NAMALWA (cell line): ENCODE measurements around the gene C2orf74.
"Not testable (repeated sequence)": the region's sequence is repeated elsewhere in the genome, so short reads cannot be mapped to it uniquely, and the experiment has no call there.

Source experiments
- DNase-seq: peaks from one replicate; pipeline ENCODE4 v3.0.0-alpha.2; 2015; ENCODE audit warnings: low spot score

Gene C2orf74

DNA sequence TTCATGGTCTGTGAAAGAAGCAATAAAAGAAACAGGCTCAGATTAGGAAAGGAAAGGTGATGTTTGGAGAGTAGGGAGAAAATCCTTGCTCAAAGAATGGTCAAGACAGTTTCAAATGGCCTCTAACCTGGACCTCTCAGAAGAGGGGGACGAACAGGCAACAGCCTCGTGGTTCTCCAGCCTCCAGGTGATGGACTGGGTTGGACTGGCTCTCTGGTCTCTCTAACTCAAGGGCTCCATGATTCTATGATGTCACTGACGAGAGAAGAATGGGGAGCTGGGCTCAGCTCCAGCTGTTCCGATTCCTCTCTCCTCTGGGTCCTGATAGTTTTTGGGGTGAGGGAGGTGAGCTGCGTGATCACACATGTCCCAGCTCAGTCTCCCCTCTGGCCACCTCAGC, at the start of gene C2orf74:
TSS of gene C2orf74 (plus strand) at position 301 of the 400 bp plus-strand sequence. CDS start 327 bp downstream, outside the sequence.
- no peak for DNase-seq

DNA sequence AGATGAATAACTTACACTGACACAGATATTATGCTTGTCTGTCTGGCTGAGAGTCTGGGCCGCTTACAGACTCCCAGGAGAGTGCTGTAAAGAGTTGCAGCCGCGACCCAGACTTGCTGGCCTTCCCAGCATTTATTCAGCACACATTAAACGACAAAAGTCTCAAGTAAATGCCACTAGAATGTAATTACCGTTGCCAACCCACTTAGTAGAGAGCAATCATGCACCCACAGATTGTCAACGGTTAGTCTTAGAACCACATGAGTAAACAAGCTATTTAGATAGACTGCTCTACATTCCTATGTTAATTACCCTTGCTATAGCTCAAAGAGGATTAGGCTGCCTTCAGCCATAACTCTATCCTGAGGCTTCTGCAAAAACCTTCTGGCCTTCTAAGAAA, 47.8 kb upstream of the C2orf74 start:
- no peak for DNase-seq

DNA sequence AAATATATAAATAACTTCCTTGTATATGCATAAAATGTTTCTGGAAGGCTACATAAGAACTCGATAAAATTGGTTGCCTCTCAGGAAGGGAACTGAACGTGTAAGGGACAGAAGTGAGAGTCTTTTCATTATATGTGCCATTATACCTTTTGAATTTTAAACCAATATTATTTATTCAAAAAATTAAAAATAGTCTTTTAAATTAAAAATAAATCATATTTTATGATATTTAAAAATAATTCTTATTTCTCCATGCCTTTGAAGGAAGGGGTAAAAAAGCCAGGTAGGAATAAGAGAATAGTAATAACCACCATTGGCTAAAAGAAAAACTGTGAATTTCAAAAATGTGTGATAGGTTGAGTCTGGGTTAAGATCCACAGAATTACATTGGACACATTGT, 45.7 kb upstream of the C2orf74 start:
- no peak for DNase-seq

DNA sequence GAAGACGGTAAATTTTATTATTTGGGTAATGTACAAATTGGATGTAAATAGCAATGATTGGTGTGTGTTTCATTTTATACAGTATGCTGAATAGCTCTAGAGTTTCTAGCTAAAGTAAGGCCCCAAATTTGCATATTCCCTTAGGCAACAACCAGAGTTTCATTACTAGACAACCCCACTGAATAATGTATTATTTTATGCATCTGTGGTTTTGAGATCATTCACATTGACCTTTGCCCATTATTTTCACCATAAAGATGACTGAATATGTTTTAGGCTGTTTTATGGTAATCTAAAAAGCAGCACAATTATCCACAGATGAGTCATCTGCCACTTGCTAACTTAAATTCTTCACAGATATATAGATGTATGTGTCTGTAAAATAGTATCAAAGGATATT, 44.5 kb upstream of the C2orf74 start:
- DNase-seq: no peak

DNA sequence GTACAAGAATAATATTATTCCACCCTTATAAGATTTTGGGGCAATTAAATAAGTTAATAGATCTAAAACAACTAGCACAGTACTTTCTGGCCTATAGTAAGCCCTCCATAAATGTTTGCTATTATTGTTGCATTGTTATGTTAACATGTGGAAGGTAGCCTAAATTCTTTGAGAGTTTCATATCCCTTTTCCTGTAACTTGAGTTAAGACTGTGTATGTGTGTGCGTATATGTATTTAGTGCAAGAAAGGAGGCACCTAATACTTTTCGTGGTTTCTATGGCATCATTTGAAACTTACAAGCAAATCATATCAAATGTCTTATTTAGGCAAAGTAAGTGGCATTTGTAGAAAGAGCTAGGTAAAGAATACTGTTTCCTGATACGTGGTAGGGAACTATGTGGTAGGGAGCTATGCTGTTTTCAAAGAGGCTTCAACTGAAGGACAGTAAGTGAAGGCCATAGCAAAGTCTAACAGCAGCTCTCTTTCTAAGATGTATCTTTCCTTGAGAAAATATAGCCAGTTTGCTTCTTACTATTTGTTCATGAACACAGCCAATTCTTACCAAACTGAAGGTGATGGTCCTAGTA, 36.8 kb upstream of the C2orf74 start:
- no peak for DNase-seq

DNA sequence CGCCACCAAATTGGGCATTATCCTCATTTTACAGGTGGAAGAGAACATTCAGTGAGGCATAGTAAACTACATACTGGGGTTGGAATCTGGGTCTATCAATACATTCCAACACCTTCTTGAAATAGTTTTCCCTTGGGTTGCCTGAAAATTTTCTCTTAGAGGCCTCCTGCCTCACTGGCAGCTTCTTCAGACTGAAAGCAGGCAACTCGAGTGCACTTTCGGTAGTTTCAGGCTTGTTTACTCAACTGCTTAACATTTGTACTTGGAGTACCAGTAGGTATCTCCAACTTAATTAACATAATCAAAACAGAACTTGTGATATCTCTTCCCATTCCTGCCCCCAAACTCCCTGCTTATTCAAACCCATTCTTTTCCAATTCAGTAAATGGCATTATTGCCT, 36.2 kb upstream of the C2orf74 start:
- DNase-seq: no peak

DNA sequence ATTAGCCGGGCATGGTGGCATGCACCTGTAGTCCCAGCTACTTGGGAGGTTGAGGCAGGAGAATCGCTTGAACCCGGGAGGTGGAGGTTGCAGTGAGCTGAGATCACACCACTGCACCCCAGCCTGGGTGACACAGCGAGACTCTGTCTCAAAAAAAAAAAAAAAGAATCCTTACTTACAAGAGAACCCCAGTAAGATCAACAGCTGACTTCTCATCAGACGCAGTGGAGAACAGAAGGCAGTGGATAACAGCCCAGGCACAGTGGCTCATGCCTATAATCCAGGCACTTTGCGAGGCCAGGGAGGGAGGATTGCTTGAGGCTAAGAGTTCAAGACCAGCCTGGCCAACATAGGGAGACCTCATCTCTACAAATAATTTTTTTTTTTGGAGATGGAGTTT, 33.9 kb upstream of the C2orf74 start:
- not testable (repeated sequence) for DNase-seq

DNA sequence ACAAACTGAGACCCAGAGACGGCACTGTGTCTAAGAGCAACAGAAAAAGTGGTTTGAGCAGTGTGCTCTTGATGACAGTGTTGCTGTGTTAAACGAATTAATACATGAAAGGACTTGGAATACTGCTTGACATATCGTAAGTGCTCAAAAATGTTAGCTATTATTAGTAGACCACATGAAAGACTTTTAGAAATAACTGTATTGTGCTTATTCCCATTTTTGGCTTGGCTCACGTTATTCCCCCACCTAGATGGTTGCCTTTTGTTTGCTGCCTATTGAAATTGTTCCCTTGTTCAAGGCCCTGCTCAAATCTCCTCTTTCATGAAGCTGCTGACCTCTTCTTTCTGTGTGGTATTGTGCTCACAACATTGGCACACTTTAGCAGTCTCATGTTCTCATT, 27.8 kb upstream of the C2orf74 start:
- DNase-seq: no peak

DNA sequence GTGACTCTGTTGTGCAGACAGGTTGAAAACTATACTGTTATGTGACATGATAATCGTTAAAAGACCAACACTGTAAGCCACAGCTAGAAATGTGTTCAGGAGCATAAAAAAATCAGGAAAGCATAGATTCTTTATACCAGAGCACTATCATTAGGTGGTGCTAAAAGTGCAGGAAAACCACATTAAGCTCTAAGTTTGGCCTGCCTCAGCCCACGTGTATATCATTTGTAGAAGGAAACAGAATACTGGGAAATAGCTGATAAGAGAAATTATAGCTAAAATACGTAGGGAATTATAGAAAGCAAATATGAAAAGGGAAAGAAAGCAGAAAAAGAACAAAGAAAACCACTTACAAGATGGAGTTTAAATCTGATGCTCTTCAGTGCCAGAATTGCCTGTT, 26.5 kb upstream of the C2orf74 start:
- DNase-seq: peak; percentile 27

DNA sequence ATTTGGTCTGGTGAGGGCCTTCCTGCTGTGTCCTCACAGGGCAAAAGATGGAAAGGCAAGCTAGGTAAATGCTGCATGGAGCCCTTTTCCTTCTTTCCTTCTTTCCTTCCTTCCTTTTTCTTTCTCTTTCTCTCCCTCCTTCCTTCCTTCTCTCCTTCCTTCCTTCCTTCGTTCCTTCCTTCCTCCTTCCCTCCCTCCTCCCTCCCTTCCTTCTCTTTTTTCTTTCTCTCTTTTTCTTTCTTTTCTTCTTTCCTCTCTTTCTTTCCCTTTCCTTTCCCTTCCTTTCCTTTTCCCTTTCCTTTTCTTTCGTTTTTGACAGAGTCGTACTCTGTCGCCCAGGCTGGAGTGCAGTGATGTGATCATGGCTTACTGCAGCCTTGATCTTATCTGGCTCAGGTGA, 23.1 kb upstream of the C2orf74 start:
- DNase-seq: no peak

DNA sequence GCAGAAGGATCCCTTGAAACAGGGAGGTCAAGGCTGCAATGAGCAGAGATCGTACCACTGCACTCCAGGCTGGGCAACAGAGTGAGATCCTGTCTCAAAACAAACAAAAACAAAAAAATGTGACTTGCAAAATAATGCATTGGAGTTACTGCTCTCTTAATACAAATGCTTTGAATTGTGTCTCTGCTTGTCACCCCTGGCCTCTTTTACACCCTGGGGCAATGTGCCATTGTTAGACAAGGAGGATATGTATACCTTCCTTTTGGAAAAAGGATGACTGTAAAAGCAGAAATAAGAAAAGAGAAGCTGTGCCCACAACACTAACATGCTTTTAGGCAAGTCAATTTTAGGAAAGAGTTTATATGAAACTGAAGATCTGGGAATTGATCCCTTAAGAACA, 20.8 kb upstream of the C2orf74 start:
- DNase-seq: no peak

DNA sequence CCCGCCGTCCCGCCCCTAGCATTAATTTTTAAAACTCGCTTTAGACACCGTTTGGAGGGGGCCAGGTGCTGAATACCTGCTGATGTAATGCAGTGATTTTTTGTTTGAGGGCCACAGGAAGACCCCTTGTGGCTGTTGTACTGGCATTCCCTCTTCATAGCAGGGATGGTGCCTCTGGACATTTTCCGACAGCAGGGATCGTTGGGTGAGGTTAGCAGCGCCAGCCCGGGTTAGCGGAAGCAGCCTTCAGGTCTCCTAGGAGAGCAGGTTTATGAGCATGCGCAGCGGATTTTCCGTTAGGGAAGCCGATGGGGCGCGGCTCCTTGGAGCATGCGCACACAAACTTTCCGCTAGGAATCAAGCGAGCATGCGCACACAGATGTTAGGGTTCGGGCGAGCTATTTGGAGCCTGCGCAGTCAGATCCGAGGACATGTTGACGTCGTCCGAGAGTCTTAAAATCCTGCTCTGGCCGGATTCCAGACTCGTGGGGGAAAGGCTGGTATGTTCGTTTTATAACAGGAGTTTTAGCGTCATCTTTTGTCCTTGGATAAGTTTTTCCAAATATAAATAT, 17.2 kb upstream of the C2orf74 start:
- DNase-seq: peak; percentile 99

DNA sequence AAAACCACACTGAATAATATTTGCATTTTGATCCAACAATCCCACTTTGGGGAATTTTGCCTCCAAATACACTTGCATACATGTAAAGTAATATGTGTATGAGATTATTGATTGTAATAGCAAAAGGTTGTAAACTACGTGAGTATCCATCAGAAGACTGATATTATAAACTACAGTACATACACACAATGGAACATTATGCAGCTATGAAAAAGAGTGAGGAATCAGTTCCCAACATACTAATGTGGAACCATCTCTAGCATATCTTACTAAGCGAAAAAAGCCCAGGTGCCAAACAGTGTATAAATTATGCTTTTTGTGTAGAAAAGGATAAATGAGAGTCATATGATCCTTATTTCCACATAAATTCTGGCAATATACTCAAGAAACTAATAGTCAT, 16.0 kb upstream of the C2orf74 start:
- no peak for DNase-seq

DNA sequence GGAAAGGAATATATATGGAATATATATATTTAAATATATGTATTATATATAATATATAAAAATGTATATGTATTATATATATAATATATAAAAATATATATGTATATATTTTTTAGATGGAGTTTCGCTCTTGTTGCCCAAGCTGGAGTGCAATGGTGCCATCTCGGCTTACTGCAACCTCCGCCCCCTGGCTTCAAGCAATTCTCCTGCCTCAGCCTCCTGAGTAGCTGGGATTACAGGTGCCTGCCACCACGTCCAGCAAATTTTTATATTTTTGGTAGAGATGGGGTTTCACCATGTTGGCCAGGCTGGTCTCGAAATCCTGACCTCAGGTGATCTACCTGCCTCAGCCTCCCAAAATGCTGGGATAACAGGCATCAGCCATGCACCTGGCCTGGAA, 13.9 kb upstream of the C2orf74 start:
- not testable (repeated sequence) for DNase-seq

DNA sequence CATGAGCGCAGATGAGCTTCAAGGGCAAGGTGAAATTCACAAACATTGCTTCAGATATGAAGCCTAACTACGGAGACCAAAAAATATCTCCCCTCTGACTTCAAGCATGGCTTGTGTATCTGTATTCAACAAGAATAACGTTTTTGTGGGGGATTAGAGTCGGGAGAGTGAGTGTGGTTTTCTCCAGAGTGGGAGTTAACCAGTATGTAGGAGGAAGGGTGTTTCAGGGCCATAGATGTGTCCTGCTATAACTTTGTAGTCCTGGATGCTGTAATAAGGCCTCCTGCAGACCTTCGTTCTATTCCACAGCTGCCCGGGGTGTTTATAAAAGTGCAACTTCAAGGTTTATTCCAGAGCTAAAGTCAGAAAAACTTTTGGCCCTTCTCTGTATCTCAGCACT, 12.9 kb upstream of the C2orf74 start:
- DNase-seq: no peak

DNA sequence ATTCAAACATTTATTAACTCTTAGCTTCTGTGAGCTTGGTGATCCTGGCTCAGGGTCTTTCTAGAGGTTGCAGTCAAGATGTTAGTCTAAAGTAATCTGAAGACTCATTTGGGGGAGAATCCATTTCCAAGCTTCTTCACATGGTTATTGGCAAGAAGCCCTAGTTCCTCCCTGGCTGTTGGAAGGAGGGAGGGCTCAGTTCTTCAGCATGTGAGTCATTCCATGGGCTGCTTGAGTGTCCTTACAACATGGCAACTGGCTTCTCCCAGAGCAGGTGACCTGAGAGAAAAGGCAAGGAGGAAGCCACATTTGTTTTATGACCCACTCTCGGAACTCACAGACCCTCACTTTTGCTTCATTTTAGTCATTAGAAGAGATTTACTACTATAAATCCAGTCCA, 10.6 kb upstream of the C2orf74 start:
- no peak for DNase-seq

DNA sequence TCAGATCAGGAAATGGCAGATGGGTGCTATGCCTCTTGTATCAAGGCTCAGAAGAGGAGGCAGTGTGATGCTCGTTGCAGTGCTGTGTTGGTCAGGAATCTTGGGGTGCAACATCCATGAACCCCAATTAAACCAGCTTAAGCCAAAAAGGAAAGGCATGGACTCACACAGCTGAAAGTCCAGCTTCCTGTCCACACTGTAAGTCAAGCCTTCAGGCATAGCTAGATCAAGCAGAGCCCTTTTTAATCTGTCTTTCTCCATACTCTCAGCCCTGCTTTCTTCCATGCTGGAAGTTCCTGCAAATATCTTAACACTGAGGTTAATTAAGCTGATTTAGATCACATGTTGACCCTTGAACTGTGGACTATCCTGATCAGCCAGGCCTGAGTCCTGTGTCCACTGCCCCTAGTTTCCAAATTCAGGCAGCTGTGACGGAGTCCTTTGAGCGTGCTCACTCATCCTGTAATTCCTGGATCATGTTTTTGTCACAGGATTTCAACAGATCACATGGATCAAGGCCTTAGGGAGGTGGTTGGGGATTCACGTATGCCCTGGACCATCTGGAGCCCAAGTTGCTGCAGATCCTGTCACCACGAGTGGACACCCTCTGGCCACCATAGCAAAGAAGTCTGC, 4.5 kb upstream of the C2orf74 start:
- DNase-seq: no peak

DNA sequence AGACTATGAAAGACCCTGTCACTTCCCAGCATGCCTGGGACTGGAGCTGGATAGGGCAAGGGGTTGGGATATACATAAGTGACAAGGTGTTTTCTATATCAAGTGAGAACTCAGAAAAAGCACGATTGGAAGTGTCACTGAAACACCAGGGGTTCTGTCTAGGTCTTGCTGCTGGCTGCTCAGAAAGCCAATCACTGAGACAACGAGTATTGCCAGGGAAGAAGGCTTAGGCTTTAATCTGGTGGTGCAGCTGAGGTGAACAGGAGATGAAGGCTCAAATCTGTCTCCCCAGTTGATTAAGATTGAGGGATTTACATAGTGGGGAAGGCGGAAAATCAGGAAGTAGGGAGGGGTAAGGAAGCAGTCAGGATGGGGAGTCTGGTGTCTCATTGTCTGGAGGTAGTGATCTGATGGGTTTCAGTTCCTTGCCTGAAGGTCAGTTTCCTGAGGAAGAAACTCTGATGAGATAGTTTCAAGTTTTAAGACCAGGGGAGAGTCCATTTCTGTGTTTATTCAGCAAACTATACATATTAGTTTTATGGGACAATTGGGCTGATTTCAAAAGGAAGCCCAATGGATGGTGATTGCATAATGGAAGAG, 3.5 kb upstream of the C2orf74 start:
- DNase-seq: no peak

DNA sequence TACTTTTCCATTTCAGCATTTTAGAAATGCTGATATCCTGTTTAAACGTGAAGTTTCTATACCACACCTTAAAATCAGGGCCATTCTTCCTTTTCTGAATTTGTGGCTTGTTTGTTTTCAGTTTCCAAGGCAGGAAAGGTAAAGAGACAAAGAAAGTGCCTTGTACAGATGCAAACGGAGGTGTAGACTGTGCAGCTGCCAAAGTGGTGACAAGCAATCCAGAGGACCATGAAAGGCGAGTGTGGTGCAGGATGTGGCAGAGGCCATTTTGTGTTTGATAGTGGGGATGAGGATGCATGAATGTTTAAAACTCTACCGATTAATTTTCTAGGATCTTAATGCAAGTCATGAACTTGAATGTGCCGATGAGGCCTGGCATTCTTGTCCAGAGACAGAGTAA, 733 bp downstream of the C2orf74 start:
- no peak for DNase-seq

DNA sequence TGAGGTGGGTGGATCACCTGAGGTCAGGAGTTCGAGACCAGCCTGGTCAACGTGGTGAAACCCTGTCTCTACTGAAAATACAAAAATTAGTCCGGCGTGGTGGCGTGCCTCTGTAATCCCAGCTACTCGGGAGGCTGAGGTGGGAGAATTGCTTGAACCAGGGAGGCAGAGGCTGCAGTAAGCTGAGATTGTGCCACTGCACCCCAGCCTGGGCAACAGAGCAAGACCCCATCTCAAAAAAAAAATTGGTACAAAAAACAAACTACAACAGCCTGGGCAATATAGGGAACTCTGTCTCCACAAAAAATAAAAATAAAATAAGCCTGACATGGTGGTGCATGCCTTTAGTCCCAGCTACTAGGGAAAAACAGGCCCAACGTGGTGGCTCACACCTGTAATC, 3.1 kb downstream of the C2orf74 start:
- not testable (repeated sequence) for DNase-seq

DNA sequence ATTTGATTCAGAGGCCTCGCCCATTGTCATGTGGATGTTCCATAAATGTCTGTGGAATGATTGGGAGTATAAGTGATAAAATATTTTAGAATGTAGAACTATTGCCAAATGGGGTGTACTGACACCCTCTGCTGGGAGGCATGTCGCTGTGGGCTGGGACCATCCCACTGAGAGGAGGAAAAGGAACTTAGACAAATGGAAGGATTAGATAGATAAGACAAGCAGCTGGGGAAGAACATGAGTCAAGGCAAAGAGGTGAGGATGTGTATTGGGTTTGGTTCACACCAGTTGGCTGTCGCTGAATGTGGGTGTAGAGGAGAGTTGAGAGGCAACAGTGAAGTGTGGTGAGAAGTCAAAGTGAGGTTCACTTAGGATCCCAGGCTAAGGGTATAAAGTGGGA, 4.0 kb downstream of the C2orf74 start:
- DNase-seq: no peak

DNA sequence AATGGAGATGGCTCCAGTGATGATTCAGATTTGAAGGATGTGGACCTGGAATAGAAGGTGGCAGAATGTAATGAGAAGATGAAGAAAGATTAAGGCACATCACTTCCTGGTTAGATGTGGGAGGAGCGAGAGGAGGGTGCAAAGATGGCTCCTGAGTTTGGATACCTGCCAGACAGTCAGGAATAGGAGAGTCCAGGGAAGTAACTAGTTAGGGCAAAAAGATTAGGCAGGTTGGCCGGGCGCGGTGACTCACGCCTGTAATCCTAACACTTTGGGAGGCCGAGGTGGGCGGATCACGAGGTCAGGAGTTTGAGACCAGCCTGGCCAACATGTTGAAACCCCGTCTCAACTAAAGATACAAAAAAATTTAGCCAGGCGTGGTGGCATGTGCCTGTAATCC, 5.6 kb downstream of the C2orf74 start:
- no peak for DNase-seq

DNA sequence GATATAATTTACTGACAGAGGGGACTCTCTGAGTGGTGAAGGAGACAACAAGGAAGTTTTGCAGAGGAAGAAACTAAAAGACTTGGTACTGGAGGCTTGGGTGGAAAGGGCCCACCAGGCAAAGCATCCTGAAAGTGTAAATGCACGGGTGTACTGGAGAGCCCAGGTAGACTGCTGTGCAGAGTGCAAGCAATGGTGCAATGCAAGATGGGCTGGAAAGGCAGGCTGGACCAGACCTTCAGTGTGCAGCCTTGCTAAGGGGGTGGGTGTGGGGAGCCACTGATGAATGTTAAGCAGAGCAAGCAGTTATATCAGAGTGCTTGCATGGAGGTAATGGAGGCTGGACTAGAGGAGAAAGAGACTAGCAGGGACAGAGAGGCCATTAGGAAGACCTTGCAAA, 10.7 kb downstream of the C2orf74 start:
- DNase-seq: no peak

DNA sequence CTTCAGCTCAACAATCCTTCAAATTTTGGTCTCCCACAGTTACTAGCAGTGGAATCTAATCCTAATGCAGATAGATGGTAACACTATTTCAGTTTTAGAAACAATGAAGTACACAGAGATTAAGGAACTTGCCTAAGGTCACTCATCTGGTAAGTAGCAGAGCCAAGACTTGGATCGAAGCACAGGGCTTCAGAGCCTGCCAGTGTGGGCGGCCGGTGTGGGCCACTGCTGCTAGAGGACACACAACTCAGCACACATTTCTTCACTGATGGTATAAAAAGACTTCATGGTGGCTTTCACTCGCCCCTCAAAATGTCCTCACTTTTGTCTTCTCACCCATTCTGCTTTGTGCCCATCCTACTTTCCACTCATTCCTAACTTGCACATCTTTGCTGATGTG, 11.1 kb downstream of the C2orf74 start:
- no peak for DNase-seq
